SK-N-SH (cell line): ENCODE measurements around the gene RAPGEF2. TPM values are rescaled to one million over a fixed set of nuclear protein-coding genes. Genes with fewer than 3 reads are reported as not detected.

Source experiments
- CTCF ChIA-PET: fragments of 300-600, 350-600 bp; formaldehyde crosslinking; extraction: SDS; loops from one replicate; lab custom pipeline; 2021; lab: Yijun Ruan, JAX
- POLR2A ChIA-PET: fragments of 350-600 bp; sonication (Branson Sonifier 250); formaldehyde crosslinking; extraction: SDS; loops from one replicate; lab custom pipeline; 2020; ENCODE audit warnings: antibody characterized with exemption, inconsistent platforms; lab: Yijun Ruan, JAX
- DNase-seq: peaks from one replicate; pipeline ENCODE4 v3.0.0; 2012
- H2AFZ ChIP-seq: fragments of 200-600 bp; sonication (generic); 2 replicates; pipeline ENCODE4 v1.8.1; 2016; ENCODE audit warnings: antibody characterized with exemption, mild to moderate bottlenecking, low read depth
- H3F3A ChIP-seq: fragments of 200-600 bp; sonication (generic); replicated peaks from 2 replicates; pipeline ENCODE3; 2016; ENCODE audit warnings: antibody characterized with exemption, mild to moderate bottlenecking; ENCODE audit not compliant: insufficient read depth
- H3K27ac ChIP-seq, 2 experiments: fragments of 200-500 bp in 1 of 2; fragments of 200-600 bp in 1 of 2; sonication (Bioruptor generic) in 1 of 2; sonication (generic), shearing (Covaris generic) in 1 of 2; 2 replicates each; pipeline versions ENCODE4 v1.5.1 to v1.6.1; 2014 to 2016; ENCODE audit warnings: low read depth in 2 of 2, inconsistent platforms in 1 of 2, low read length in 1 of 2, mild to moderate bottlenecking in 1 of 2, mixed read lengths in 1 of 2
- H3K27me3 ChIP-seq: fragments of 200-600 bp; sonication (generic), shearing (Covaris generic); 2 replicates; pipeline ENCODE4 v1.6.1; 2016; ENCODE audit warnings: mixed run types; ENCODE audit not compliant: insufficient read depth
- H3K36me3 ChIP-seq, 2 experiments: fragments of 200-500 bp in 1 of 2; fragments of 200-600 bp in 1 of 2; sonication (Bioruptor generic) in 1 of 2; sonication (generic) in 1 of 2; replicated peaks in 1 of 2; 2 replicates each; pipeline versions ENCODE3 to v1.5.1; 2014 to 2016; ENCODE audit warnings: low read length in 1 of 2, mild to moderate bottlenecking in 1 of 2; ENCODE audit not compliant: insufficient read depth in 2 of 2, control insufficient read depth in 1 of 2
- H3K4me1 ChIP-seq, 2 experiments: fragments of 200-500 bp in 1 of 2; fragments of 200-600 bp in 1 of 2; sonication (Bioruptor generic) in 1 of 2; sonication (generic), shearing (Covaris generic) in 1 of 2; 2 replicates each; pipeline versions ENCODE4 v1.5.1 to v1.6.1; 2014 to 2016; ENCODE audit warnings: low read depth in 1 of 2, low read length in 1 of 2, mixed run types in 1 of 2; ENCODE audit not compliant: insufficient read depth in 2 of 2, control insufficient read depth in 1 of 2
- H3K4me2 ChIP-seq: fragments of 200-600 bp; sonication (generic), shearing (Covaris generic); 2 replicates; pipeline ENCODE4 v1.6.1; 2017; ENCODE audit warnings: mixed run types
- H3K4me3 ChIP-seq, 2 experiments: fragments of 200-500 bp in 1 of 2; fragments of 200-600 bp in 1 of 2; sonication (Bioruptor generic) in 1 of 2; sonication (generic), shearing (Covaris generic) in 1 of 2; 2 replicates each; pipeline versions ENCODE4 v1.5.1 to v1.8.1; 2014 to 2016; ENCODE audit warnings: low read depth in 2 of 2, inconsistent platforms in 1 of 2, low read length in 1 of 2, mild to moderate bottlenecking in 1 of 2, mixed read lengths in 1 of 2, moderate library complexity in 1 of 2
- H3K79me2 ChIP-seq: fragments of 200-600 bp; sonication (generic); 2 replicates; pipeline ENCODE4 v1.8.1; 2017; ENCODE audit warnings: mild to moderate bottlenecking; ENCODE audit not compliant: insufficient read depth
- H3K9ac ChIP-seq: fragments of 200-600 bp; sonication (generic); 2 replicates; pipeline ENCODE4 v1.6.1; 2017; ENCODE audit warnings: mixed run types
- H3K9me2 ChIP-seq: fragments of 200-600 bp; sonication (generic); 2 replicates; pipeline ENCODE4 v1.6.1; 2017; ENCODE audit warnings: mixed run types
- H3K9me3 ChIP-seq: fragments of 200-600 bp; sonication (generic); 2 replicates; pipeline ENCODE4 v1.6.1; 2017; ENCODE audit warnings: mixed run types, mild to moderate bottlenecking, moderate library complexity
- H4K20me1 ChIP-seq: fragments of 200-600 bp; sonication (generic); 2 replicates; pipeline ENCODE4 v1.6.1; 2017; ENCODE audit warnings: mild to moderate bottlenecking, mixed run types; ENCODE audit not compliant: insufficient read depth
- CHD2 ChIP-seq: fragments of 150-350 bp; IDR thresholded peaks from 2 replicates; pipeline ENCODE4 v1.6.1; 2018; ENCODE audit warnings: low read length; ENCODE audit not compliant: partially characterized antibody
- ELF1 ChIP-seq: IDR thresholded peaks from 2 replicates; pipeline ENCODE4 v1.4.0; 2012
- EP300 ChIP-seq, 2 experiments: IDR thresholded peaks; 2 replicates each; pipeline versions ENCODE4 v1.4.0 to v1.6.1; 2012; ENCODE audit warnings: borderline replicate concordance in 1 of 2, low read depth in 1 of 2, low read length in 1 of 2
- EZH2phosphoT487 ChIP-seq: fragments of 200-600 bp; sonication (generic); IDR thresholded peaks from 2 replicates; pipeline ENCODE4 v1.6.1; 2017; ENCODE audit warnings: low read depth, mixed run types, mild to moderate bottlenecking, antibody characterized with exemption, moderate library complexity, borderline replicate concordance
- FOSL2 ChIP-seq: IDR thresholded peaks from 2 replicates; pipeline ENCODE4 v1.4.0; 2012; ENCODE audit warnings: low read depth, mild to moderate bottlenecking, moderate library complexity, borderline replicate concordance
- FOXJ3 ChIP-seq: sonication (generic); formaldehyde crosslinking; IDR thresholded peaks from 2 replicates; pipeline ENCODE4 v1.5.1; 2020; ENCODE audit warnings: mild to moderate bottlenecking, missing genetic modification reagents
- FOXM1 ChIP-seq: IDR thresholded peaks from 2 replicates; pipeline ENCODE4 v1.4.0; 2012; ENCODE audit warnings: low read depth, mild to moderate bottlenecking
- GABPA ChIP-seq: IDR thresholded peaks from 2 replicates; pipeline ENCODE4 v1.4.0; 2012; ENCODE audit warnings: low read depth, mild to moderate bottlenecking
- GATA2 ChIP-seq: sonication (generic); formaldehyde crosslinking; IDR thresholded peaks from 2 replicates; pipeline ENCODE4 v1.5.0; 2020; ENCODE audit warnings: mild to moderate bottlenecking, missing genetic modification reagents
- JUND ChIP-seq: IDR thresholded peaks from 2 replicates; pipeline ENCODE4 v1.4.0; 2012
- MAX ChIP-seq: IDR thresholded peaks from 2 replicates; pipeline ENCODE4 v1.4.0; 2012; ENCODE audit warnings: low read depth
- MEF2A ChIP-seq: IDR thresholded peaks from 2 replicates; pipeline ENCODE4 v1.4.0; 2012; ENCODE audit warnings: low read depth, borderline replicate concordance
- MXI1 ChIP-seq: IDR thresholded peaks from 2 replicates; pipeline ENCODE4 v1.6.1; 2012; ENCODE audit warnings: mild to moderate bottlenecking, low read depth, low read length, improper control_type of control experiment
- NFIC ChIP-seq: IDR thresholded peaks from 2 replicates; pipeline ENCODE4 v1.4.0; 2012; ENCODE audit warnings: borderline replicate concordance
- NRF1 ChIP-seq: IDR thresholded peaks from 2 replicates; pipeline ENCODE4 v1.6.1; 2012; ENCODE audit warnings: low read depth, mild to moderate bottlenecking, low read length
- PBX3 ChIP-seq: IDR thresholded peaks from 2 replicates; pipeline ENCODE4; 2012
- RAD21 ChIP-seq: IDR thresholded peaks from 2 replicates; pipeline ENCODE4 v1.6.1; 2012; ENCODE audit warnings: mild to moderate bottlenecking, low read length
- RCOR1 ChIP-seq: fragments of 150-350 bp; IDR thresholded peaks from 2 replicates; pipeline ENCODE4 v1.6.1; 2017; ENCODE audit warnings: antibody characterized with exemption, low read length
- REST ChIP-seq: IDR thresholded peaks from 2 replicates; pipeline ENCODE4 v1.6.1; 2012; ENCODE audit warnings: mild to moderate bottlenecking, low read depth, low read length, moderate library complexity
- RFX5 ChIP-seq: IDR thresholded peaks from 2 replicates; pipeline ENCODE4 v1.6.1; 2012; ENCODE audit warnings: mild to moderate bottlenecking, improper control_type of control experiment, low read length
- SMC3 ChIP-seq: IDR thresholded peaks from 2 replicates; pipeline ENCODE4 v1.6.1; 2012; ENCODE audit warnings: low read depth, low read length, improper control_type of control experiment
- TCF12 ChIP-seq: IDR thresholded peaks from 2 replicates; pipeline ENCODE4 v1.4.0; 2012
- TEAD4 ChIP-seq: IDR thresholded peaks from 2 replicates; pipeline ENCODE4 v1.4.0; 2012; ENCODE audit warnings: mild to moderate bottlenecking, borderline replicate concordance; ENCODE audit not compliant: insufficient read depth
- USF1 ChIP-seq: IDR thresholded peaks from 2 replicates; pipeline ENCODE4 v1.4.0; 2012; ENCODE audit warnings: low read depth, borderline replicate concordance
- USF2 ChIP-seq: fragments of 150-350 bp; IDR thresholded peaks from 2 replicates; pipeline ENCODE4 v1.6.1; 2017; ENCODE audit warnings: antibody characterized with exemption, low read length, low read depth, borderline replicate concordance
- YY1 ChIP-seq: IDR thresholded peaks from 2 replicates; pipeline ENCODE4 v1.4.0; 2012; ENCODE audit warnings: low read depth, mild to moderate bottlenecking
- ZBTB33 ChIP-seq: IDR thresholded peaks from 2 replicates; pipeline ENCODE4 v1.4.0; 2012; ENCODE audit warnings: low read depth, borderline replicate concordance
- WGBS: methylation state at CpG from one replicate; pipeline ENCODE4 v1.1.6; 2017; ENCODE audit warnings: low lambda C conversion rate; 5-methylcytosine and 5-hydroxymethylcytosine counted together
- polyA plus RNA-seq, 3 experiments: library from polyadenylated mRNA; depleted of rRNA; stranded (reverse); fragments of >200 nt; gene quantifications; 2 replicates each; pipeline ENCODE4 v1.2.3, GENCODE V29; 2012

The RAPGEF2 gene
- polyA plus RNA-seq, 1 of the 3 experiments (the other 2 are of a cell fraction), result 19.2 TPM

GRCh38 chr4:159191989-159192388 lies 89.1 kb downstream of the RAPGEF2 start:
- Histone ChIP-seq H3K36me3 (peaks cover 0 to 30% of the 10 kb centered on the region in 2 experiments), H2AFZ (no peak overlapping the region), H3K27me3 (no peaks in the 10 kb centered on the region), H3K9ac (no peak overlapping the region), H4K20me1 (no peaks in the 10 kb centered on the region), H3K4me1 (no peaks in the 10 kb centered on the region; a peak in 1 of 4 replicates), H3K4me2 (no peak overlapping the region), H3K27ac (peak overlapping the region in 1 of 2 experiments; percentile 63; a peak in 2 of 4 replicates), H3K79me2 (peaks cover 15% of the 10 kb centered on the region), H3F3A (peaks cover 15% of the 10 kb centered on the region), H3K9me2 (no peaks in the 10 kb centered on the region), H3K9me3 (no peaks in the 10 kb centered on the region), H3K4me3 (peak overlapping the region in 1 of 2 experiments; percentile 27; a peak in 1 of 4 replicates)
- POLR2A ChIA-PET, result no interaction called here
- 79% methylated on average over 5 of the region's 5 CpGs for whole genome bisulfite sequencing
- CTCF ChIA-PET, result interaction anchor here (1.0 to 2.8 kb wide), 5 partner anchors 10 to 342 kb away, joined by 3 to 22 read pairs (median 4); no protein-coding TSS in a partner anchor
- DNase-seq, result no peak
- TF ChIP-seq EZH2phosphoT487, result no peak
- no peak for TF ChIP-seq RFX5
- TF ChIP-seq FOXM1, result no peak
- no peak for TF ChIP-seq NRF1
- 0 out of 2 replicates have a peak, but pooled peaks have one; percentile 42 for TF ChIP-seq MEF2A
- TF ChIP-seq RCOR1, result no peak
- peak; percentile 36; the same call in 1 of the 2 replicates for TF ChIP-seq TCF12
- no peak for TF ChIP-seq USF2
- no peak for TF ChIP-seq GABPA
- TF ChIP-seq YY1, result no peak; the same call in 1 of the 2 replicates
- TF ChIP-seq MXI1, result no peak
- no peak for TF ChIP-seq USF1
- no peak for TF ChIP-seq GATA2
- TF ChIP-seq RAD21, result peak; percentile 42; the same call in 1 of the 2 replicates
- no peak for TF ChIP-seq TEAD4
- peak; percentile 74; the same call in 1 of the 2 replicates for TF ChIP-seq FOSL2
- TF ChIP-seq FOXJ3, result no peak
- no peak for TF ChIP-seq NFIC
- no peak for TF ChIP-seq ELF1
- no peak for TF ChIP-seq EP300 (IDR thresholded peaks at IDR 0.05; ENCODE audit: borderline replicate concordance in 1 of 2, low read depth in 1 of 2, low read length in 1 of 2)
- peak; percentile 36; the same call in 1 of the 2 replicates for TF ChIP-seq PBX3
- TF ChIP-seq JUND, result peak; percentile 70
- TF ChIP-seq MAX, result no peak
- TF ChIP-seq ZBTB33, result no peak
- no peak for TF ChIP-seq CHD2
- peak; percentile 22; the same call in 1 of the 2 replicates for TF ChIP-seq SMC3
- TF ChIP-seq REST, result no peak
